Measurements from ENCODE around the gene MAP4.
A peak's percentile ranks its signal among the peaks of the same experiment; 100 is the strongest.
"Not testable (repeated sequence)": the region's sequence is repeated elsewhere in the genome, so short reads cannot be mapped to it uniquely, and the experiment has no call there.

Gene MAP4

DNA sequence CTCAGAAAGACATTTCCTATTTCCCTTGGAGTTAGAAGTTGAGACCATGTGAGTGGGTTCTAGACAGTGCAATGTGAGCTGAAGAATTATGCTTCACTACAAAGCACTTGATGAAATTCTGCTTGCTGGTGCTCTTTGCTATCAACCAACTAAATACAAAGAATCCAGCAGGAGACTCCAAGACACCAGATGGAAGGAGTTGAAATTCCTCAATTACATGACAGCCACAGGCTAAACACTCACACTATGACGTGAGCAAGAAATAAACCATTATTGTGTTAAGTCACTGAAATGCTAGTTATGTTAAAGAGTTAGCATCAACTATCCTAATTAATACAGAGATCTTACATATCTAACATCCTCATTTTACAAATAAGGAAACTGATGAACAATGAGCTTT, 8.2 kb upstream of the MAP4 start:
- no peak overlapping the region for H3K4me3 Mint-ChIP-seq
- H3K27me3 Mint-ChIP-seq, result no peaks in the 10 kb centered on the region
- H3K9me3 Mint-ChIP-seq, result no peaks in the 10 kb centered on the region
- no peak for DNase-seq
- H3K27ac Mint-ChIP-seq, result no peak overlapping the region
- ATAC-seq, result no peak
- peaks cover 25% of the 10 kb centered on the region for H3K4me1 Mint-ChIP-seq

GRCh38 chr3:48023377-48023776, 7.2 kb upstream of the MAP4 start:
- no peaks in the 10 kb centered on the region for H3K27me3 Mint-ChIP-seq
- peaks cover 25% of the 10 kb centered on the region for H3K4me1 Mint-ChIP-seq
- H3K27ac Mint-ChIP-seq, result no peak overlapping the region
- no peaks in the 10 kb centered on the region for H3K9me3 Mint-ChIP-seq
- no peak overlapping the region for H3K4me3 Mint-ChIP-seq
- no peak for ATAC-seq
- DNase-seq, result no peak

DNA sequence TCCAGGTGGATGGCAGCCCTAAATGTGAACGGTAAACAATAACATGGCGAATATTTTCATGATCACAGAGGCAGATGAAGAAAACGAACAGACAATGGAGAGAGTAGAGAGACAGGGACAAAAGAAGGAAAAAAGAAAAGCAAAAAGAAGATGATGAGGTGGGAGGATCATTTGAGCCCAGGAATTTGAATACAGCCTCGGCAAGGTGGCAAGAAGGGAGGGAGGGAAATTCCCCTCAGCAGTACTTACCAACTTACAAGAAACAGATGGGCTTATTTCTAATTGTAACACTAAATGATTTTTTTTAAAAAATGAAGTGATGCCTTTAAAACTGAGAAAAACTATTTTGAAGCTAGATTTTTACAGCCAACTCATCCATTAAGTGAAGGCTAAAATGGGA, 6.0 kb upstream of the MAP4 start:
- H3K4me1 Mint-ChIP-seq, result peaks cover 26% of the 10 kb centered on the region
- ATAC-seq (peak; percentile 48), DNase-seq (no peak)
- H3K27me3 Mint-ChIP-seq, result no peaks in the 10 kb centered on the region
- no peaks in the 10 kb centered on the region for H3K9me3 Mint-ChIP-seq
- H3K4me3 Mint-ChIP-seq, result peak overlapping the region in 1 of 2 donors; percentile 2
- H3K27ac Mint-ChIP-seq, result peak overlapping the region in 1 of 2 donors; percentile 3

GRCh38 chr3:48018841-48019240, 2.6 kb upstream of the MAP4 start:
- no peak for DNase-seq

GRCh38 chr3:48015431-48016180, 610 bp downstream of the MAP4 start:
- no peak overlapping the region for H3K27ac Mint-ChIP-seq
- H3K4me1 Mint-ChIP-seq, result peaks cover 40% of the 10 kb centered on the region
- no peaks in the 10 kb centered on the region for H3K27me3 Mint-ChIP-seq

More at GRCh38 chr3:48018841-48019240, 2.6 kb upstream of the MAP4 start:
- H3K9me3 Mint-ChIP-seq, result no peaks in the 10 kb centered on the region
- H3K27ac Mint-ChIP-seq, result no peak overlapping the region
- no peak for ATAC-seq
- H3K4me1 Mint-ChIP-seq, result peaks cover 48% of the 10 kb centered on the region
- H3K4me3 Mint-ChIP-seq, result no peak overlapping the region
- H3K27me3 Mint-ChIP-seq, result no peaks in the 10 kb centered on the region

GRCh38 chr3:48014358-48014757, 1.9 kb downstream of the MAP4 start:
- no peaks in the 10 kb centered on the region for H3K27me3 Mint-ChIP-seq
- ATAC-seq (no peak), DNase-seq (no peak)
- H3K27ac Mint-ChIP-seq, result no peak overlapping the region
- peaks cover 40% of the 10 kb centered on the region for H3K4me1 Mint-ChIP-seq
- no peak overlapping the region for H3K4me3 Mint-ChIP-seq
- H3K9me3 Mint-ChIP-seq, result no peaks in the 10 kb centered on the region

More at GRCh38 chr3:48015431-48016180, 610 bp downstream of the MAP4 start:
- ATAC-seq (no peak), DNase-seq (no peak)
- no peak overlapping the region for H3K4me3 Mint-ChIP-seq
- no peaks in the 10 kb centered on the region for H3K9me3 Mint-ChIP-seq

- H3K27ac Mint-ChIP-seq, result peak overlapping the region in 1 of 2 donors; percentile 46
- H3K27me3 Mint-ChIP-seq, result no peaks in the 10 kb centered on the region
- DNase-seq (no peak), ATAC-seq (peak; percentile 76)
- H3K4me1 Mint-ChIP-seq, result peaks cover 40% of the 10 kb centered on the region
- H3K4me3 Mint-ChIP-seq, result no peak overlapping the region
- H3K9me3 Mint-ChIP-seq, result no peaks in the 10 kb centered on the region
Measured at GRCh38 chr3:48013288-48013980, 2.8 kb downstream of the MAP4 start.

- no peak for DNase-seq
- H3K27me3 Mint-ChIP-seq, result no peaks in the 10 kb centered on the region
- no peak overlapping the region for H3K4me3 Mint-ChIP-seq
- ATAC-seq, result no peak
- H3K27ac Mint-ChIP-seq, result no peak overlapping the region
- H3K4me1 Mint-ChIP-seq, result peaks cover 39% of the 10 kb centered on the region
- H3K9me3 Mint-ChIP-seq, result no peaks in the 10 kb centered on the region
Measured at GRCh38 chr3:48012659-48013058, 3.6 kb downstream of the MAP4 start.

DNA sequence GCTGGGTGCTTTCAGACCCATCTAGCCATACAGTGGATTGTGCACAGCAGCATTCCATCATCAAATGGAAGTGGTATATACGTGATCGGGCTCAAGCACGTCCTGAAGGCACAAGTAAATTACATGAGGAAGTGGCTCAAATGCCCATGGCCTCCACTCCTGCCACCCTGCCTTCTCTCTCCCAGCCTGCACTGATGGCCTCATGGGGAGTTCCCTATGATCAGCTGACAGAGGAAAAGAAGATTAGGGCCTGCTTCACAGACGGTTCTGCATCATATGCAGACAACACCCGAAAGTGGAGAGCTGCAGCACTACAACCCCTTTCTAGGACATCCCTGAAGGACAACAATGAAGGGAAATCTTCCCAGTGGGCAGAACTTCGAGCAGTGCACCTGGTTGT, 8.2 kb downstream of the MAP4 start:
- not testable (repeated sequence) for H3K4me1 Mint-ChIP-seq, H3K9me3 Mint-ChIP-seq, H3K4me3 Mint-ChIP-seq, ATAC-seq, H3K27me3 Mint-ChIP-seq, DNase-seq
- H3K27ac Mint-ChIP-seq, result peak overlapping the region in 1 of 2 donors; percentile 80

- not testable (repeated sequence) for H3K27me3 Mint-ChIP-seq, H3K4me1 Mint-ChIP-seq, H3K9me3 Mint-ChIP-seq, H3K27ac Mint-ChIP-seq, DNase-seq, ATAC-seq, H3K4me3 Mint-ChIP-seq
Measured at GRCh38 chr3:48007361-48007760, 8.9 kb downstream of the MAP4 start.

DNA sequence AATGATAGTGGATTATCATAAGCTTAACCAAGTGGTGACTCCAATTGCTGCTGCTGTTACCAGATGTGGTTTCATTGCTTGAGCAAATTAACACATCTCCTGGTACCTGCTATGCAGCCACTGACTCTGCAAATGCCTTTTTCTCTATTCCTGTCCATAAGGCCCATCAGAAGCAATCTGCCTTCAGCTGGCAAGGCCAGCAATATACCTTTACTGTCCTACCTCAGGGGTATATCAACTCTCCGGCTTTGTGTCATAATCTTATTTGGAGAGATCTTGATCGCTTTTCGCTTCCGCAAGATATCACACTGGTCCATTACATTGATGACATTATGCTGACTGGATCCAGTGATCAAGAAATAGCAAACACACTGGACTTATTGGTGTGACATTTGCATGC, 9.4 kb downstream of the MAP4 start:
- H3K4me3 Mint-ChIP-seq, H3K27ac Mint-ChIP-seq, ATAC-seq, H3K9me3 Mint-ChIP-seq, H3K4me1 Mint-ChIP-seq, H3K27me3 Mint-ChIP-seq, DNase-seq: not testable (repeated sequence)

GRCh38 chr3:48004694-48005093, 11.5 kb downstream of the MAP4 start:
- no peak overlapping the region for H3K4me3 Mint-ChIP-seq
- H3K9me3 Mint-ChIP-seq, result no peaks in the 10 kb centered on the region
- no peaks in the 10 kb centered on the region for H3K27me3 Mint-ChIP-seq
- H3K4me1 Mint-ChIP-seq, result no peaks in the 10 kb centered on the region
- no peak overlapping the region for H3K27ac Mint-ChIP-seq
- ATAC-seq, result no peak
- no peak for DNase-seq

DNA sequence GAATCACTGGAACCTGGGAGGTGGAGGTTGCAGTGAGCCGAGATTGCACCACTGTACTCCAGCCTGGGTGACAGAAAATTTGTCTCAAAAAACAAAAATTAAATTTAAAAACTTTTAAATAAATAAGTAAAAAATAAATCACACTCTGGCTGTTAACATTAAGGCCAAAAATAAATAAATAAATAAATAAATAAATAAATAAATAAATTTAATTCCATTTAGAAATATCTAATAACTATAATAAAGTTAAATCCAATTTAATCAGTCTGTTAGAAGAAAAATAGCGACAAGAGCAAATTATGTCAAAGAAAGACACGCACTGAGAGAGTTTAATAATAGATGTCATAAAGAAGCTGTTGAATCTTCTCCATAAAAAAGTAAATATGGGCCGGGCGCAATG, 13.4 kb downstream of the MAP4 start:
- H3K27me3 Mint-ChIP-seq, result no peaks in the 10 kb centered on the region
- ATAC-seq (no peak), DNase-seq (no peak)
- no peak overlapping the region for H3K27ac Mint-ChIP-seq
- no peaks in the 10 kb centered on the region for H3K4me1 Mint-ChIP-seq
- H3K9me3 Mint-ChIP-seq, result no peaks in the 10 kb centered on the region
- no peak overlapping the region for H3K4me3 Mint-ChIP-seq

- Mint-ChIP-seq H3K27ac (no peak overlapping the region), H3K27me3 (no peaks in the 10 kb centered on the region), H3K9me3 (no peaks in the 10 kb centered on the region), H3K4me1 (peaks cover 2% of the 10 kb centered on the region), H3K4me3 (no peak overlapping the region)
- DNase-seq, result no peak
- peak; percentile 48 for ATAC-seq
Measured at GRCh38 chr3:48001991-48002390, 14.2 kb downstream of the MAP4 start.

- Mint-ChIP-seq H3K27me3 (no peaks in the 10 kb centered on the region), H3K4me3 (no peak overlapping the region), H3K4me1 (peaks cover 7% of the 10 kb centered on the region), H3K27ac (no peak overlapping the region), H3K9me3 (no peaks in the 10 kb centered on the region)
- no peak for DNase-seq
- no peak for ATAC-seq
Measured at GRCh38 chr3:48000212-48000611, 16.0 kb downstream of the MAP4 start.

- H3K9me3 Mint-ChIP-seq, result no peaks in the 10 kb centered on the region
- H3K4me1 Mint-ChIP-seq, result peaks cover 7% of the 10 kb centered on the region
- ATAC-seq, result no peak
- no peaks in the 10 kb centered on the region for H3K27me3 Mint-ChIP-seq
- no peak overlapping the region for H3K27ac Mint-ChIP-seq
- H3K4me3 Mint-ChIP-seq, result no peak overlapping the region
- no peak for DNase-seq
Measured at GRCh38 chr3:47996440-47996839, 19.8 kb downstream of the MAP4 start.

Data from stimulated activated naive CD8-positive, alpha-beta T cell treated with anti-CD3 and anti-CD28 coated beads, Interleukin-15, amount 100 ng/mL, for 72 hours (primary cell).